HCT116 (cell line): ENCODE measurements around the gene GRIP1. TPM values are rescaled to one million over a fixed set of nuclear protein-coding genes. Genes with fewer than 3 reads are reported as not detected.

Experiments used
- ATAC-seq: fragments of 200-7000 bp; cut with Tn5 transposase; 2 replicates; pipeline ENCODE4 v1.9.1; 2020; ENCODE audit warnings: mild to moderate bottlenecking, moderate library complexity
- BruUV-seq: library from RNA; stranded (reverse); fragments of 400-500 nt; replicated peaks from 2 replicates; lab custom pipeline; 2021; lab: Mats Ljungman, UMichigan
- CTCF ChIA-PET: fragments of 300-600 bp; sonication (Branson Sonifier 250); formaldehyde crosslinking; loops from one replicate; lab custom pipeline; 2021; ENCODE audit warnings: antibody characterized with exemption; lab: Charles Lee
- POLR2A ChIA-PET: fragments of 300-600, 350-600 bp; sonication (Branson Sonifier 250); formaldehyde crosslinking; loops from one replicate; lab custom pipeline; 2021; ENCODE audit warnings: antibody characterized with exemption; lab: Charles Lee
- RAD21 ChIA-PET, 2 experiments: fragments of 300-600 bp; sonication (Branson Sonifier 250); formaldehyde crosslinking; loops; one replicate each; lab custom pipeline; 2023; ENCODE audit warnings: low total read pairs in 2 of 2; ENCODE audit not compliant: uncharacterized antibody in 2 of 2, unreplicated experiment in 2 of 2, low non-redundant PET in 1 of 2; lab: Charles Lee
- DNase-seq: peaks from one replicate; pipeline ENCODE4 v3.0.0-alpha.2; 2010; ENCODE audit warnings: low read depth, low spot score
- H2AFZ ChIP-seq: fragments of 200-600 bp; shearing (Covaris generic), sonication (generic); 2 replicates; pipeline ENCODE4 v1.6.1; 2017; ENCODE audit warnings: low read depth, mixed run types, mixed read lengths, antibody characterized with exemption, low read length; ENCODE audit not compliant: poor library complexity, severe bottlenecking
- H3K27ac ChIP-seq: 2 replicates; pipeline ENCODE4 v1.5.1; 2012; ENCODE audit warnings: low read depth, low read length
- H3K27me3 ChIP-seq: fragments of 200-600 bp; sonication (generic); 2 replicates; pipeline ENCODE4 v1.6.1; 2016; ENCODE audit warnings: mixed run types, low read length, mixed read lengths; ENCODE audit not compliant: insufficient read depth
- H3K36me3 ChIP-seq, 2 experiments: fragments of 200-500 bp in 1 of 2; fragments of 200-600 bp in 1 of 2; sonication (Bioruptor generic) in 1 of 2; sonication (generic) in 1 of 2; 2 replicates each; pipeline versions ENCODE4 v1.5.1 to v1.6.1; 2014 to 2016; ENCODE audit warnings: low read length in 2 of 2, inconsistent platforms in 1 of 2, mixed read lengths in 1 of 2, mixed run types in 1 of 2; ENCODE audit not compliant: insufficient read depth in 2 of 2, control insufficient read depth in 1 of 2
- H3K4me1 ChIP-seq, 2 experiments: fragments of 200-600 bp in 1 of 2; sonication (generic) in 1 of 2; 2 replicates each; pipeline versions ENCODE4 v1.5.1 to v1.6.1; 2012 to 2017; ENCODE audit warnings: low read length in 2 of 2, inconsistent platforms in 1 of 2, mild to moderate bottlenecking in 1 of 2, mixed read lengths in 1 of 2, mixed run types in 1 of 2, moderate library complexity in 1 of 2; ENCODE audit not compliant: insufficient read depth in 2 of 2, control insufficient read depth in 1 of 2
- H3K4me2 ChIP-seq: fragments of 200-600 bp; sonication (generic); 2 replicates; pipeline ENCODE4 v1.6.1; 2017; ENCODE audit warnings: mixed run types, low read length, mixed read lengths
- H3K4me3 ChIP-seq, 2 experiments: fragments of 200-600 bp in 1 of 2; sonication (generic) in 1 of 2; replicated peaks in 1 of 2; 2 replicates each; pipeline ENCODE4 v1.5.1; 2011 to 2016; ENCODE audit warnings: low read length in 2 of 2, control low read depth in 1 of 2, low read depth in 1 of 2, mild to moderate bottlenecking in 1 of 2, mixed read lengths in 1 of 2, mixed run types in 1 of 2
- H3K79me2 ChIP-seq: fragments of 200-600 bp; sonication (generic); 2 replicates; pipeline ENCODE4 v1.6.1; 2017; ENCODE audit warnings: mild to moderate bottlenecking, mixed run types, low read length, moderate library complexity, mixed read lengths; ENCODE audit not compliant: insufficient read depth
- H3K9ac ChIP-seq: fragments of 200-600 bp; sonication (generic); 2 replicates; pipeline ENCODE4 v1.6.1; 2016; ENCODE audit warnings: low read length, mixed read lengths
- H3K9me2 ChIP-seq: fragments of 200-600 bp; sonication (generic), shearing (Covaris generic); 2 replicates; pipeline ENCODE4 v1.6.1; 2017; ENCODE audit warnings: mixed run types, mild to moderate bottlenecking, moderate library complexity; ENCODE audit not compliant: insufficient read depth
- H3K9me3 ChIP-seq, 2 experiments: fragments of 200-500 bp in 1 of 2; fragments of 200-600 bp in 1 of 2; sonication (Bioruptor generic) in 1 of 2; sonication (generic) in 1 of 2; 2 replicates each; pipeline ENCODE4 v1.6.1; 2014 to 2017; ENCODE audit warnings: low read length in 2 of 2, mixed read lengths in 2 of 2, inconsistent platforms in 1 of 2, low read depth in 1 of 2, mild to moderate bottlenecking in 1 of 2, mixed run types in 1 of 2, moderate library complexity in 1 of 2; ENCODE audit not compliant: control insufficient read depth in 1 of 2, insufficient read depth in 1 of 2
- H4K20me1 ChIP-seq: fragments of 200-600 bp; sonication (generic), shearing (Covaris generic); 2 replicates; pipeline ENCODE4 v1.6.1; 2017; ENCODE audit warnings: mixed run types, mild to moderate bottlenecking, moderate library complexity; ENCODE audit not compliant: insufficient read depth
- ELF1 ChIP-seq: IDR thresholded peaks from 2 replicates; pipeline ENCODE4 v1.6.1; 2012; ENCODE audit warnings: low read depth, borderline replicate concordance
- EZH2 ChIP-seq: fragments of 200-600 bp; sonication (generic); IDR thresholded peaks from 2 replicates; pipeline ENCODE4 v1.6.1; 2017; ENCODE audit warnings: antibody characterized with exemption, mixed run types
- POLR2A ChIP-seq: IDR thresholded peaks from 2 replicates; pipeline ENCODE4 v1.7.0; 2011; ENCODE audit warnings: borderline replicate concordance; ENCODE audit not compliant: insufficient read depth, insufficient read length; ENCODE audit errors: extremely low read depth
- RAD21 ChIP-seq: IDR thresholded peaks from 2 replicates; pipeline ENCODE4 v1.6.1; 2012; ENCODE audit warnings: low read depth, mild to moderate bottlenecking
- SIN3A ChIP-seq: IDR thresholded peaks from 2 replicates; pipeline ENCODE4 v1.6.1; 2012; ENCODE audit warnings: low read depth
- SRF ChIP-seq: IDR thresholded peaks from 2 replicates; pipeline ENCODE4 v1.6.1; 2012; ENCODE audit warnings: low read depth
- YY1 ChIP-seq: IDR thresholded peaks from 2 replicates; pipeline ENCODE4 v1.6.1; 2011; ENCODE audit warnings: low read length, low read depth, moderate library complexity, mild to moderate bottlenecking; ENCODE audit not compliant: insufficient replicate concordance; ENCODE audit errors: extremely low read depth
- ZFX ChIP-seq: fragments of 450-650 bp; IDR thresholded peaks from 2 replicates; pipeline ENCODE4 v1.6.1; 2017
- intact Hi-C: fragments of 100-400 bp; cut with micrococcal nuclease; formaldehyde crosslinking; loops from 2 replicates; pipeline ENCODE4 v1.10.0; 2022
- total RNA-seq: library from RNA; stranded (reverse); gene quantifications from one replicate; pipeline ENCODE4 v1.2.1, GENCODE V29; 2021; ENCODE audit not compliant: unreplicated experiment
- TF ChIP-seq, protein P1 (sequence below), 3 experiments: fragments of 200-600 bp in 1 of 3; sonication (generic) in 1 of 3; IDR thresholded peaks in 2 of 3; conservative IDR thresholded peaks in 1 of 3; 2 replicates each; pipeline ENCODE4 v1.5.1; 2012 to 2017; ENCODE audit warnings: low read depth in 2 of 3, low read length in 2 of 3, antibody characterized with exemption in 1 of 3, borderline replicate concordance in 1 of 3, control low read depth in 1 of 3, mild to moderate bottlenecking in 1 of 3, mixed read lengths in 1 of 3, mixed run types in 1 of 3, moderate library complexity in 1 of 3; ENCODE audit not compliant: insufficient read depth in 1 of 3
- TF ChIP-seq, protein P2 (sequence below): IDR thresholded peaks from 2 replicates; pipeline ENCODE4 v1.6.1; 2012
- TF ChIP-seq, protein P3 (sequence below): IDR thresholded peaks from 2 replicates; pipeline ENCODE4 v1.6.1; 2011; ENCODE audit warnings: mild to moderate bottlenecking, low read length, moderate library complexity; ENCODE audit not compliant: insufficient replicate concordance; ENCODE audit errors: extremely low read depth

Gene GRIP1
- total RNA-seq, 1 experiment from 2014 or later, result not detected

DNA sequence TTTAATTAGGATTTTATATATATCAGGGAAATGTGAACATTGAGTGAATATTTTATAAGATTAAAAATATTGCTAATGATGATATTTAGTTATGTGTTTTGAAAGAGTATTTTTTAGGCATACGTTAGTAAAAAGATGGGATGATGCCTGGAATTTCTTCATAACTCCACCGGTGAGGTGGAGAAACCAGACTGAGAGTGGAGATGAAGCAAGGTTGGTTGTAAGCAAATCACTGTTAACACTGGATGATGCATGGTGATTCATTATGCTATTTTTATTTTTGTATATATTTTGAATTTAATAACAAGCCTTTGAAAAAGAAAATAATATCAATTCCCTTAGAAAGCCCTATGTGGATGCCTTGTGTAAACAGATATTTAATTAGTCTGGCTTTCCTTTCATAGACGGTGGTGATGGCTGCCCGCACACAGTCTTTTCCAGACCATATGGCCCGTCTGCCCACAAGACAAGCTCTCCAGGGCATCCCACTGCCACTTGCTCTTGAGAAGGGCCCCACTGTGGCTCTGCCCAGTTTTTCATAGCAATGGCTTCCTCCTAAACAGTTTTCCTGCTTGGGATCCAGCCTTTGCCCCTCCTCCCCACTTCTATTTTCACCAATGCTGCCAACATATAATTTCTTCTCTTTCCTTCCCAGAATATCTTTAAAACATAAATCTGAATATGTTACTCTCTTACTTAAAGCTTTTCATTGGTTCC lies 281.1 kb downstream of the GRIP1 start (continued):
- TF ChIP-seq SIN3A, result no peak
- no peak for TF ChIP-seq ELF1
- TF ChIP-seq, protein P1, sequence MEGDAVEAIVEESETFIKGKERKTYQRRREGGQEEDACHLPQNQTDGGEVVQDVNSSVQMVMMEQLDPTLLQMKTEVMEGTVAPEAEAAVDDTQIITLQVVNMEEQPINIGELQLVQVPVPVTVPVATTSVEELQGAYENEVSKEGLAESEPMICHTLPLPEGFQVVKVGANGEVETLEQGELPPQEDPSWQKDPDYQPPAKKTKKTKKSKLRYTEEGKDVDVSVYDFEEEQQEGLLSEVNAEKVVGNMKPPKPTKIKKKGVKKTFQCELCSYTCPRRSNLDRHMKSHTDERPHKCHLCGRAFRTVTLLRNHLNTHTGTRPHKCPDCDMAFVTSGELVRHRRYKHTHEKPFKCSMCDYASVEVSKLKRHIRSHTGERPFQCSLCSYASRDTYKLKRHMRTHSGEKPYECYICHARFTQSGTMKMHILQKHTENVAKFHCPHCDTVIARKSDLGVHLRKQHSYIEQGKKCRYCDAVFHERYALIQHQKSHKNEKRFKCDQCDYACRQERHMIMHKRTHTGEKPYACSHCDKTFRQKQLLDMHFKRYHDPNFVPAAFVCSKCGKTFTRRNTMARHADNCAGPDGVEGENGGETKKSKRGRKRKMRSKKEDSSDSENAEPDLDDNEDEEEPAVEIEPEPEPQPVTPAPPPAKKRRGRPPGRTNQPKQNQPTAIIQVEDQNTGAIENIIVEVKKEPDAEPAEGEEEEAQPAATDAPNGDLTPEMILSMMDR (IDR thresholded peaks at IDR 0.05 in 2 of 3, conservative IDR thresholded peaks at IDR 0.05 in 1 of 3; ENCODE audit: borderline replicate concordance in 1 of 3, insufficient read depth in 1 of 3, low read depth in 2 of 3, low read length in 2 of 3), result no peak
- TF ChIP-seq SRF, result no peak
- no peak for TF ChIP-seq EZH2
- TF ChIP-seq, protein P2, sequence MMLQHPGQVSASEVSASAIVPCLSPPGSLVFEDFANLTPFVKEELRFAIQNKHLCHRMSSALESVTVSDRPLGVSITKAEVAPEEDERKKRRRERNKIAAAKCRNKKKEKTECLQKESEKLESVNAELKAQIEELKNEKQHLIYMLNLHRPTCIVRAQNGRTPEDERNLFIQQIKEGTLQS, result no peak
- no peak for TF ChIP-seq YY1

DNA sequence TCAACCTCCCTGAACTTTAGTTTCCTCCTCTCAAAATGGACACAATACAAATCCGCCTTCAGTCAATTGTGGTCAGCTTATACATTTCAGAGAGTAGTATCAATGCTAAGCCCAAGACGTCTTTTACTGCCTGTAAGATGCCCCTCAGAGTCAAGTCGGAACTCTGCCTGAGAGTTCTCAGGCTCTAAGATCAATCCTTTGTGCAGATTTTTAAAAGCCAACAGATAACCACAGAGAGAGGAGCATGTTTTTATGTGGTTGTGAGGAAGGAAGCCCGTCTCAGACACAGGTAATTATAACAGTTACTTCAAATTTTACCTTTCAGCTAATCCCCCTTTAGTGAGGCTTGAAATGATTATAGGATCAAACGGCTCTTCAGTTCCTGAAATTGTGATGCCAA lies 285.0 kb downstream of the GRIP1 start:
- ATAC-seq, result no peak
- CTCF ChIA-PET, result no interaction called here
- intact Hi-C loops, result no loop called here

More for the DNA sequence above, 285.0 kb downstream of the GRIP1 start:
- H3K27ac ChIP-seq, result no peak overlapping the region
- H3K9ac ChIP-seq, result no peak overlapping the region
- H3K4me2 ChIP-seq, result no peak overlapping the region
- DNase-seq, result no peak
- no peak overlapping the region for H3K4me3 ChIP-seq
- TF ChIP-seq RAD21 (no peak), POLR2A (no peak), ZFX (no peak)
- TF ChIP-seq, protein P3, sequence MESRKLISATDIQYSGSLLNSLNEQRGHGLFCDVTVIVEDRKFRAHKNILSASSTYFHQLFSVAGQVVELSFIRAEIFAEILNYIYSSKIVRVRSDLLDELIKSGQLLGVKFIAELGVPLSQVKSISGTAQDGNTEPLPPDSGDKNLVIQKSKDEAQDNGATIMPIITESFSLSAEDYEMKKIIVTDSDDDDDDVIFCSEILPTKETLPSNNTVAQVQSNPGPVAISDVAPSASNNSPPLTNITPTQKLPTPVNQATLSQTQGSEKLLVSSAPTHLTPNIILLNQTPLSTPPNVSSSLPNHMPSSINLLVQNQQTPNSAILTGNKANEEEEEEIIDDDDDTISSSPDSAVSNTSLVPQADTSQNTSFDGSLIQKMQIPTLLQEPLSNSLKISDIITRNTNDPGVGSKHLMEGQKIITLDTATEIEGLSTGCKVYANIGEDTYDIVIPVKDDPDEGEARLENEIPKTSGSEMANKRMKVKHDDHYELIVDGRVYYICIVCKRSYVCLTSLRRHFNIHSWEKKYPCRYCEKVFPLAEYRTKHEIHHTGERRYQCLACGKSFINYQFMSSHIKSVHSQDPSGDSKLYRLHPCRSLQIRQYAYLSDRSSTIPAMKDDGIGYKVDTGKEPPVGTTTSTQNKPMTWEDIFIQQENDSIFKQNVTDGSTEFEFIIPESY, result no peak
- TF ChIP-seq, protein P2, result no peak
- POLR2A ChIA-PET, result no interaction called here
- no peaks in the 10 kb centered on the region for H3K4me1 ChIP-seq
- H3K27me3 ChIP-seq, result peaks cover 20% of the 10 kb centered on the region; the same call in 1 of the 2 replicates
- H3K79me2 ChIP-seq, result no peaks in the 10 kb centered on the region
- no peaks in the 10 kb centered on the region for H3K9me3 ChIP-seq
- H3K36me3 ChIP-seq, result no peaks in the 10 kb centered on the region
- RAD21 ChIA-PET, result no interaction called here
- no TSS peak for BruUV-seq
- no peaks in the 10 kb centered on the region for H3K9me2 ChIP-seq
- H2AFZ ChIP-seq, result no peak overlapping the region
- no peaks in the 10 kb centered on the region for H4K20me1 ChIP-seq
